Prostate gland (tissue), 2 donors: ENCODE data around the gene CACNA2D1.

Experiments
- CTCF ChIP-seq, 4 experiments: fragments of 200-600 bp in 2 of 4; fragments of 450-650 bp in 2 of 4; sonication (generic) in 2 of 4; IDR thresholded peaks; 1 replicate in 3 of 4; 2 replicates in 1 of 4; pipeline ENCODE4 v1.5.1; 2016 to 2019; ENCODE audit warnings: antibody characterized with exemption in 4 of 4, mild to moderate bottlenecking in 2 of 4, moderate library complexity in 2 of 4
- POLR2AphosphoS5 ChIP-seq: sonication (generic); formaldehyde crosslinking; IDR thresholded peaks from one replicate; pipeline ENCODE4 v1.6.1; 2017; ENCODE audit warnings: antibody characterized with exemption

DNA sequence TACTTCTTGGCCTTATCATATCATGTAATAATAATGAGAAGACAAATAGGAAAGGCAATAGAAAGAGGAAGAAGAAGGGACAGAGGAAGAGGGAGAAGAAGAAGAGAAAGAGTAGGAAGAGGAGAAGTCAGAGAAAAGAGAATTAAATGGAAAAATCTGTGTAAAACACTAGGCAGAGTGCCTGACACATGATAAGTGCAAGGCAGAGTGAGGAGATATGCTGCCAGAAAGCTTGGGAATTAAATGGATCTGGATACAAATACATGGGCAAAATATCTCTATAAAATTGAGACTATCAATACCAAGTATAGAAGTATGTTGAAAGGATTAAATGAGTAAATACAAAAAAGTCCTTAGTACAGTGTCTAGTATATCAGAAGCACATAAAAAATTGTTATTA is 124.8 kb downstream of the CACNA2D1 start:
- TF ChIP-seq CTCF (IDR thresholded peaks at IDR 0.05) (no peak), POLR2AphosphoS5 (no peak)
